DOHH2 (cell line): ENCODE data around the gene HAPLN3.

ENCODE experiments used
- CTCF ChIP-seq: fragments of 200-600 bp; sonication (generic); IDR thresholded peaks from one replicate; pipeline ENCODE4 v1.5.1; 2014; ENCODE audit warnings: antibody characterized with exemption, mild to moderate bottlenecking, low read depth, low read length; ENCODE audit not compliant: poor library complexity, severe bottlenecking
- EZH2phosphoT487 ChIP-seq: fragments of 200-600 bp; sonication (generic); IDR thresholded peaks from 2 replicates; pipeline ENCODE4 v1.6.1; 2017; ENCODE audit warnings: borderline replicate concordance, mild to moderate bottlenecking, antibody characterized with exemption, low read length, moderate library complexity, mixed read lengths

DNA sequence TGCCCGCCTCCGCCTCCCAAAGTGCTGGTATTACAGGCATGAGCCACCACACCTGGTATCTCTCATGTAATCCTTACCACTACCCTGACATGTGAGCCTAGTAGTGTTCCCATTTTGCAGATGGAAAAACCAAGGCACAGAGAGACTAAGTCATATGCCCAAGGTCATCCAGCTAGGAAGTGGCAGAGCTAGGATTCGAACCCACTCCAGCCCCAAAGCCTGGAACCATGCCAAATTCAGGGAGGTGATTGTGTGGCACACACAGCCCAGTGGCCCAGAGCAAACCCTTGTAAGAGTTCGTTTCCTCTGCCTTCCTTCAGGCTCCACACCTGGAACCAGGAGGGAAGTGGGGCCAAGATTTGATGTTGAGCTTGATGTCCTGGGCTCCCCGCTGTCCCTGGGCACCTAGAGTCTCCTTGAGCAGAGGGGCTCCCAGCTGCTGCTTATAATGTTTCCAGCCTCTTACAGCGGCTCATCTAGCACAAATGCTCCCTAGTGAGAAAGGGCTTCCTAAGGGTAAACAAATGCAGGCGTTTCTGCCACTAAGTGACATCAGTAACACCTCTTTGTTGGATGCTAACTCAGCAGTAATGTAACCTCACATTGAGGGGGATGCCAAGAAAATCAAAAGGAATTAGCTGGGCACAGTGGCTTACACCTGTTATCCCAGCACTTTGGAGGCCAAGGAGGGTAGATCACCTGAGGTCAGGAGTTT, 3.6 kb downstream of the HAPLN3 start:
- no peak for TF ChIP-seq CTCF
- TF ChIP-seq EZH2phosphoT487: no peak
